ENCODE measurements around the gene MUTYH.

MUTYH gene

GRCh38 chr1:45348966-45349677, 8.9 kb upstream of the MUTYH start:
- DNase-seq (ENCODE audit: low read depth): no peak

GRCh38 chr1:45348609-45348965, 8.3 kb upstream of the MUTYH start:
- DNase-seq (ENCODE audit: low read depth): no peak

DNA sequence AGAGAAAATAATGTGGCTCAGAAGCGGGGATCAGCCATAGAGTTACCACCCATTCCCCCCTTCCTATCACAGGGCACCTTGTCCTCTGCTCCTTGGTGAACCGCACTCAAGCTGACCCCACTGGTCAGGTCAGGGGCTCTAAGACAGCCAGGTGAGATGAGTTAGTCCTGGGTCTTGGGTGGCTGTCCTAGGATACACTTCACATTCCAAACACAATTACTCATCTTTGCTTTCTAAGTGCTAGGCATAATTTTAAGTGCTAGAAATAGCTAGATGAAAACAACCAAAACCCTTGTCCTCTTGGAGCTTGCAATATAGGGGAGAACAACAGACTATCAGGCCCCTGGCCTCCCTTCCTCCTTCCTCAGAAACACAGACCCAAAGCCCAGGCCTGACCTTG, 7.8 kb upstream of the MUTYH start:
- no peak for DNase-seq (ENCODE audit: low read depth)

DNA sequence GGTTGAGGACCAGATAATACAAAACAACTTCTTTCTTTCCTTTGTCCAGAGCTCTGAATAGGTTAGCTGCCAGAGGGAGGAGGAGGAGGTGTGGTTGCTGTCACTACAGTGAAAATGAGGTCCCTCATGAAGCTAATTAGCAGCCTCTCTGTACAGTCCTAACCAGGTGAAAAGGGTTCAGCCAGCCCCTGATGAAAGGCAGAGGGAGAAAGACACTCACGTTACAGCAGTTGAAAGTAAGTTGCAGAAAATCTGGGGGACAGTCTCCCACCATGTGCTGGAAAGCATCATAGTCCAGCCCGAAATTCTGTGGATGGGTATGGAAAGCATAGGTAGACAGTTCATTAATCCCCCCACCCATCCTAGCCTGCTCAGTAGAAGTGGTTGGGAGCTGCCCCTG, 6.2 kb upstream of the MUTYH start:
- DNase-seq (ENCODE audit: low read depth): no peak

DNA sequence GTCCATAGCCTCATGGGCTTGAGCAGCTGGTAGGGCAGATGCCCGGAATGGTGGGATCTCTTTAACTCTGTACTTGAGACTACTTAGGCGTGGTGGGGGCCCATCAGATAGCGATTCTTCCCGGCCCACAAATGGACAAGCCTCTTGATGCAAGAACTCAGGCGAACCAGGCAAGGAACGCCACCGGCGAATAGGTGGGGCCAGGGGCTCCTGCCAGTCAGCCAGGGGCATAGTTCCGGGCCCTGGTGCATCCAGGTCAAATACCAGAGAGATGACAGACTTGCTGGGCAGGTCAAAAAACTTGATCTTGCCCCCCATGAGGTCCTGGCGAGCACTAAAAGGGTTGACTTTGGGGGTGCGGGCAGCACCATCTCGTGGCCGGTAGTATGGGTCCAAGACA, 4.8 kb upstream of the MUTYH start:
- DNase-seq (ENCODE audit: low read depth): no peak

DNA sequence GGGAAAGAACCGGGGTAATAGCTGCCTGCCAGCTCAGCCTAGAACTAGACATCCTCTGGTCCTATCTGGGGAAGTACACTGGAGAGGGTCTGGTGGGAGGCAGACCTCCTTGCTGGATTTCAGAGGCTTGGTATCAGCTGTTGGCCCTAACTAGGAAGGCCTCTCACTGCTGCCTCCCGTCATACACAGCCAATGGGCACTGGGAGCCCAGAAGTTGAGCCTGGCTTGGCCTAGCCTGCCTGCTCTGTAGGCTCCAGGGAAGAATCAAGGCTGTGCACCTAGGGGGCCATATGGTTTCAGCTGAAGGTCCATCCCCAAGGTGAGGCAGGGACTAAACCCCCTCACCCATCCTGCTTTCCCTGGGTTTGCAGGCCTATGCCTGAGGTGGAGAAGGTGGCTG, 4.3 kb upstream of the MUTYH start:
- DNase-seq (ENCODE audit: low read depth): no peak

DNA sequence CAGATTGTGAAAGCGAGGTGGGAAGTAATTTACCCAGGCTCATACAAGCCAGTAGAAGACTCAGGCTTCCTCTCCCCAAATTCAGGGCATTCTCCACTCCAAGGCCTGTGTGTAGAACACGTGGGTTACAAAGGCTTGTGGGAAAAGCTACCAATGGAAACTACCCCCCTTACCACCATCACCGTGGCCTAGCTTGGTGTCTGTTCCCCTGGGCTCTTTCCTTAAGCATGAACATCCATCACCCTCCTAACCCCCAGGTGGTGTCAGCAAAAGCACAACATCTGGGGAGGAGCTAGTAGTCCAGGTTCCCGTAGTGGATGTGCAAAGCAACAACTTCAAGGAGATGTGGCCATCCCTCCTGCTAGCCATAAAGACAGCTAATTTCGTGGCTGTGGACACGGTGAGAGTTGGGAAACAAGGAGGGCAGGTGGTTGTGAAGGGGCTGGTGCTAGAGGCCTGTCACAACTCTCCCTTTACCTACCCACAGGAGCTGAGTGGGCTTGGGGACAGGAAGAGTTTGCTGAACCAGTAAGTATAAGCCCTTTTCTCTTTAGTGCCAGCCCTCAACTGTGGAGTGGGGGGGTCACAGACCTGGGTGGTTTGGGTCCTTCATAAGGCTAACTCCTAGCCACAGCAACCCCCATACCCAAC, 701 bp upstream of the MUTYH start:
- no peak for DNase-seq (ENCODE audit: low read depth)

DNA sequence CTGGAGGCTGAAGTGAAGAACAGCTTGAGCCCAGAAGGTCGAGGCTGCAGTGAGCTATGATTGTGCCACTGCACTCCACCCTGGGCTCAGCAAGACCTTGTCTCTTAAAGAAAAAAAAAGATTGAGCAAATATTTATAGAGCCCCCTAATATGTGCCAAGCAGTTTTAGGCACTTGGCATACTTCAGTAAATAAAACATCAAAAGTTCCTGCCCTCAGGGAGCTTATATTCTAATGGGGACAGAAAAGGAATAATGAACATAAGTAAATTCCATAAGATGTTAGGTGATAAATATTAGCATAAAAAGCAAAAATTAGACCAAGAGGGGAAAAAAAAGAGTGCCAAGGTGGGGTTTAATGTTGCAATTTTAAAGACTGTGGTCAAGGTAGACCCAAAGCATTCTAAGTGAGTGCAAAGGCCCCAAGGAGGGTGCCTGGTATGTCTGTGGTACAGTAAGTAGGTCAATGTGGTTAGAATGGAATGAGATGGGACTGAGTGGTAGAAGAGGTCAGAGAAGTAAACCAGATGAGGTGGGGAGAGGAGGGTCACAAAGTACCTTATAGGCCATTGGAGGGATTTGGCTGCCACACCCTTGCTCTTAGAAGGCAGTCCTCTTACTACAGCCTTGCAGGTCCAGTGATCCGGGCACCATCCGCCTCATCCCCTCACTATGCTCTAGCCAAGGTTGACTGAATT, 2.5 kb downstream of the MUTYH start:
- no peak for DNase-seq (ENCODE audit: low read depth)

DNA sequence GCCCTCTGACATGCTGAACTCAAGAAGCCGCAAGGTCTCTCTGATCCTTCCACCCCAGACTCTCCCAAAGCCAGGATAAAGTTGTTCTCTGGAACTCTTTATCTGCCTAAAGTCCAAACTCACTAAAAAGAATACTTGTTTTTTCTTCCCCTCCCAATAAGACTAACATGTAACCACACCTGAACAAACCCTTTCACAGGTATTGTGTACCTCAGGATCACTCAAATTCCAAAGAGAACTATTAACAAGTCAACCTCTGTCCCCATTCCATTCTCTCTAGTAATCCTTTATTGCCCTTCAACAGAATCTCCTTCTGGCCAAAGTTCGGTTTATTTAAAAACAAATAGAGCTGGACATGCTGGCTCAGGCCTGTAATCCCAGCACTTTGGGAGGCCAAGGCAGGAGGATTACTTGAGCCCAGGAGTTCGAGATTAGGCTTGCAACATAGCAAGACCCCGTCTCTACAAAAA, 4.3 kb downstream of the MUTYH start:
- no peak for DNase-seq (ENCODE audit: low read depth)

GRCh38 chr1:45334308-45335245, 5.7 kb downstream of the MUTYH start:
- no peak for DNase-seq (ENCODE audit: low read depth)

DNA sequence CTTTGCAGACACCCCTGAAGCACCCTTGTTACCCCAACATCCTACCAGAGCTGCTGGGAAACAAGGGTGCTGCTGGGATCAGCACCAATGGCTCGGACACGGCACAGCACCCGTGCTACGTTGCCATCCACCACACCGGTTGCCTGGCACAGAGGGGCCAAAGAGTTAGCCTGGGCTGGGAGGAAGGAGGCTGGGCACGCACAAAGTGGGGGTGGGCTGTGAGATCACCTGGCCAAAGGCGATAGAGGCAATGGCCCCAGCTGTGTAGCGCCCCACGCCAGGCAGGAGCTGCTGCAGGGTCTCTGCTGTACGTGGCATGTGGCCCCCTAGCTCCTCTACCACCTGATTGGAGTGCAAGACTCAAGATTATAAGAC, 7.9 kb downstream of the MUTYH start:
- DNase-seq (ENCODE audit: low read depth): no peak

GRCh38 chr1:45331436-45332345, 8.5 kb downstream of the MUTYH start:
- no peak for DNase-seq (ENCODE audit: low read depth)

DNA sequence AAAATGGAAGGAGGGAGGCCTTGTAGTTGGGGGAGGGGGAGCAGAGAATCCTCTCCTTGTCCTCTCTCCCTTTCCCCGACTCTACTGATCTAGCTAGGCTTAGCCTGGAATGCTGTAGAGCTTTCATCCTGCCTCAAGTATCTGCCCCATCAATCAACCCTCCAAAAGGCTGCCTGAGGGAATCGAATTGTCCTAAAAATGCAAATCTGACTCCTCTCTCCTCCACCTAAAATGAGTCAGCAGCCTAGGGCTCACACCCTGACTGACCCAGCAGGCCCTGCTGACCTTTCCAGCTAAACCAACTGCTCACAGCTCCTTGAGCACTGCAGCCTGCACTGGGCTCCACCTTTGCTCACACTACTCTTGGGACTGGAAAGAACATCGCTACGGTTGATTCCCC, 10.8 kb downstream of the MUTYH start:
- DNase-seq (ENCODE audit: low read depth): no peak

DNA sequence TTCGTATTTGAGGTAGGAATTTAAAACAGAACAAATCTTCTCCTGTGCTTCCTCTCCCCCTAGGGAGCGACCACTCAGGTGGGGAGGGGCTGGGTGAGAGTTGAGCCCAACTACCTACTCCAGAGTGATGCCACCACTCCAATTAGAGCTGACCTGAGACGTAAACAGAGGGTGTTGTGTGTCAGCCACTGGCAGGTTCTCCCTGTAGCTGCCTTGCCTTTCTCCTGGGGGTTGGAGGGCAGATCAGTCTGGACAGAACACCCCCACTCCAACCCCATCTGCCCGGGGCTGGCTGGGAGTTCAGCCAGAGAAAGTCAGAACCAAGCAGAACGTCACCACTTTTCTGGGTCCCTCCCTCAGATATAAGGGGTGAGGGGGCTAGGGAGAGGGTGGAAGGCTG, 11.6 kb downstream of the MUTYH start:
- no peak for DNase-seq (ENCODE audit: low read depth)

DNA sequence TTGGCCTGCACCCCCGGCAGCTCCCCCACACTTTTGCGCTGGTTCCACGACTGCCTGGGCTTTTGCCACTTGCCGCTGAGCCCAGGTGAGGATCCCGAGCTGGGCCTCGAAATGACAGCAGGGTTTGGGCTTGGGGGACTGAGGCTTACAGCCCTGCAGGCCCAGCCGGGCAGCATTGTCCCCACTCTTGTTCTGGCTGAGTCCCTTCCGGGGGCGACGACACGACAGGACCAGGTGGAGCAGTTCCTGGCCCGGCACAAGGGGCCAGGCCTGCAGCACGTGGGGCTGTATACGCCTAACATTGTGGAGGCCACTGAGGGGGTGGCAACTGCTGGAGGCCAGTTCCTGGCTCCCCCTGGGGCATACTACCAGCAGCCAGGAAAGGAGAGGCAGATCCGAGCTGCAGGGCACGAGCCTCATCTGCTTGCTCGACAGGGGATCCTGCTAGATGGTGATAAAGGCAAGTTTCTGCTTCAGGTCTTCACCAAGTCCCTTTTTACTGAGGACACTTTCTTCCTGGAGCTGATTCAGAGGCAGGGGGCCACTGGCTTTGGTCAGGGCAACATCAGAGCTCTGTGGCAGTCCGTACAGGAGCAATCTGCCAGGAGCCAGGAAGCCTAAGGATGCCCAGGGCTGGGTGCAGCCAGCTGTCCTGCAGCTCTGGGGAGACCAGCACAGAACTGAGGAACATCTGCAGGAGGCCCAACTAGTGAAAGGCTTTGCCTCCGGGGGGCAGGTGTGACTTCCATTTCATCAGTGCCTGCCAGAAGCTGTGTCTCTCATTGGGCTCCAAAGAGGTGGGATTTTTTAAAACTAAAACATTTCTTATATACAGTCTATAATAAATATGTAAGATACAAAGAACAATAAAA, 12.4 kb downstream of the MUTYH start:
- DNase-seq (ENCODE audit: low read depth): no peak

DNA sequence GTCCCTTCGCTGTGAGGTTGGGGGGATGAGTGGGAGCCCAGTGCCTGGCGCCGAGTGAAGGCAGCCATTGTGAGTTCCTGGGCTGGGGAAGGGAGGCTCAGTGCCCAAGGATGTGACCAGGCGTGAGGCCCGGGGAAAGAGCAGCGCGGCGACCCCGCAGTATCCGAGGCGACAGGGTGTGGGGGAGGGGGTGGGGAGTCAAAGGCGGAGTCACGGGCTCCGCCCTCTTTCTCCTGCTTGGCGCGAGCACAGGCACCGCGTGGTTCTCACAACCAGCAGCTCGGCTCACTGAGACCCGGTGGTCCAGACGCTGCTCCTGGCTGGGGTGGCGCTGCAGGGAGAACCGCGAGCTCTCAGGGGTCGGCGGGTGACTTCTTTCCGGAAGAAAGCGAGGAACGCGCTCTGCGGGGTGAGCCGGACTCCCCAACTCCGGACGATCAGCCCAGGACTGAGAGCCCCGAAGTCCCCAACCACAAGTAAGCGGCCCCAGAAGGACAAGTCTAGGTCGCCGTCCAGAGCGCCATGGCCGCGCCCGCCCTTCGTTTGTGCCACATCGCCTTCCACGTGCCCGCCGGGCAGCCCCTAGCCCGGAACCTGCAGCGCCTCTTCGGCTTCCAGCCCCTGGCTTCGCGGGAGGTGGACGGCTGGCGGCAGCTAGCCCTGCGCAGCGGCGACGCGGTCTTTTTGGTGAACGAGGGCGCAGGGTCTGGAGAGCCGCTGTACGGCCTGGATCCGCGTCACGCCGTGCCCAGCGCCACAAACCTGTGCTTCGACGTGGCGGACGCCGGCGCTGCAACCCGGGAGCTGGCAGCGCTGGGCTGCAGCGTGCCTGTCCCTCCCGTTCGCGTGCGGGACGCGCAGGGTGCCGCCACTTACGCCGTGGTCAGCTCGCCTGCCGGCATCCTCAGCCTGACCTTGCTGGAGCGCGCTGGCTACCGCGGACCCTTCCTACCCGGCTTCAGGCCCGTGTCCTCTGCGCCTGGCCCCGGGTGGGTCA, 13.3 kb downstream of the MUTYH start, which contains the start of gene HPDL:
HPDL (plus strand) TSS at position 269 of the 997 bp plus-strand sequence; CDS start at position 523, 254 bp downstream.
- peak; percentile 51 for DNase-seq (ENCODE audit: low read depth)

- no peak for DNase-seq (ENCODE audit: low read depth)
Measured at GRCh38 chr1:45325851-45326506, 14.3 kb downstream of the MUTYH start.

- no peak for DNase-seq (ENCODE audit: low read depth)
Measured at GRCh38 chr1:45322486-45323040, 17.7 kb downstream of the MUTYH start.

Measured in stimulated activated CD8-positive, alpha-beta memory T cell treated with anti-CD3 and anti-CD28 coated beads, Interleukin-7, amount 100 ng/mL, for 24 hours (primary cell).